Keratinocyte (primary cell): Measurements from ENCODE around the gene LDLR.

Source experiments
- EZH2 ChIP-seq: IDR thresholded peaks from one replicate; pipeline ENCODE4 v1.6.1; 2012; ENCODE audit warnings: inconsistent platforms, mild to moderate bottlenecking, low read length, moderate library complexity
- TF ChIP-seq, protein P1 (sequence below), 3 experiments: IDR thresholded peaks in 1 of 3; conservative IDR thresholded peaks in 1 of 3; optimal IDR thresholded peaks in 1 of 3; 2 replicates in 2 of 3; 3 replicates in 1 of 3; pipeline versions ENCODE3 to v1.5.1; 2011; ENCODE audit warnings: low read length in 3 of 3, mild to moderate bottlenecking in 3 of 3, moderate library complexity in 2 of 3, control low read depth in 1 of 3, inconsistent platforms in 1 of 3; ENCODE audit not compliant: insufficient read depth in 2 of 3; ENCODE audit errors: extremely low read depth in 1 of 3

DNA sequence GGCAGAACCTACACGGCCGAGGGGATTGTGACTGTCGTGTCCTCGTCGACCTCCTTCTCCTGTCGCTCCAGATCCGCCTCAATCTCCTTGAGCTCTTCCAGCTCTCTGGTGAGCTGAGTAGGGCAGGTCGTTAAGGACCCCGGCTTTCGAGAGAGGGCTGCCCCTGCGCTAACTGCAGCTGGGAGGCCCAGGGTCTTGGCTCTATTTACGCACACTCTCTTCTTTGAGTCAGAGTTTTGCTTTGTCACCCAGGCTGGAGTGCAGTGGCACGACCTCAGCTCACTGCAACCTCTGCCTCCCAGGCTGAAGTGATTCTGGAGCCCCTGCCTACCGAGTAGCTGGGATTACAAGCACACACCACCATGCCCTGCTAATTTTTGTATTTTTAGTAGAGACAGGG is 58.7 kb downstream of the LDLR start:
- TF ChIP-seq, protein P1, sequence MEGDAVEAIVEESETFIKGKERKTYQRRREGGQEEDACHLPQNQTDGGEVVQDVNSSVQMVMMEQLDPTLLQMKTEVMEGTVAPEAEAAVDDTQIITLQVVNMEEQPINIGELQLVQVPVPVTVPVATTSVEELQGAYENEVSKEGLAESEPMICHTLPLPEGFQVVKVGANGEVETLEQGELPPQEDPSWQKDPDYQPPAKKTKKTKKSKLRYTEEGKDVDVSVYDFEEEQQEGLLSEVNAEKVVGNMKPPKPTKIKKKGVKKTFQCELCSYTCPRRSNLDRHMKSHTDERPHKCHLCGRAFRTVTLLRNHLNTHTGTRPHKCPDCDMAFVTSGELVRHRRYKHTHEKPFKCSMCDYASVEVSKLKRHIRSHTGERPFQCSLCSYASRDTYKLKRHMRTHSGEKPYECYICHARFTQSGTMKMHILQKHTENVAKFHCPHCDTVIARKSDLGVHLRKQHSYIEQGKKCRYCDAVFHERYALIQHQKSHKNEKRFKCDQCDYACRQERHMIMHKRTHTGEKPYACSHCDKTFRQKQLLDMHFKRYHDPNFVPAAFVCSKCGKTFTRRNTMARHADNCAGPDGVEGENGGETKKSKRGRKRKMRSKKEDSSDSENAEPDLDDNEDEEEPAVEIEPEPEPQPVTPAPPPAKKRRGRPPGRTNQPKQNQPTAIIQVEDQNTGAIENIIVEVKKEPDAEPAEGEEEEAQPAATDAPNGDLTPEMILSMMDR (optimal IDR thresholded peaks at IDR 0.05 in 1 of 3, IDR thresholded peaks at IDR 0.05 in 1 of 3, conservative IDR thresholded peaks at IDR 0.05 in 1 of 3; ENCODE audit: extremely low read depth in 1 of 3, insufficient read depth in 2 of 3, low read length in 3 of 3), result no peak
- TF ChIP-seq EZH2, result no peak
